Osteocyte (in vitro differentiated cells): ENCODE data around the gene ASL. TPM values are rescaled to one million over a fixed set of nuclear protein-coding genes. Genes with fewer than 3 reads are reported as not detected.

ENCODE experiments used
- DNase-seq: peaks from one replicate; pipeline ENCODE4 v3.0.0; 2021; ENCODE audit warnings: mixed read lengths; ENCODE audit not compliant: unreplicated experiment; ENCODE audit errors: extremely low spot score
- H3K27ac Mint-ChIP-seq: one replicate; pipeline ENCODE4 v1.8.0; 2021; ENCODE audit warnings: mild to moderate bottlenecking, mixed read lengths; ENCODE audit not compliant: unreplicated experiment
- H3K27me3 Mint-ChIP-seq: one replicate; pipeline ENCODE4 v1.8.0; 2021; ENCODE audit warnings: mixed read lengths; ENCODE audit not compliant: unreplicated experiment
- H3K36me3 Mint-ChIP-seq: one replicate; pipeline ENCODE4 v1.8.0; 2021; ENCODE audit warnings: mixed read lengths; ENCODE audit not compliant: unreplicated experiment
- H3K4me1 Mint-ChIP-seq: one replicate; pipeline ENCODE4 v1.8.0; 2021; ENCODE audit warnings: mixed read lengths; ENCODE audit not compliant: unreplicated experiment
- H3K4me3 Mint-ChIP-seq: one replicate; pipeline ENCODE4 v1.8.0; 2021; ENCODE audit warnings: mild to moderate bottlenecking, moderate library complexity, mixed read lengths; ENCODE audit not compliant: unreplicated experiment
- H3K9me3 Mint-ChIP-seq: one replicate; pipeline ENCODE4 v1.8.0; 2021; ENCODE audit warnings: mixed read lengths; ENCODE audit not compliant: unreplicated experiment
- total RNA-seq: library from RNA; stranded (reverse); gene quantifications from 2 replicates; pipeline ENCODE4 v1.2.1, GENCODE V29; 2021
- TF ChIP-seq, protein P1 (sequence below): fragments of 200-600 bp; sonication (generic); IDR thresholded peaks from 2 replicates; pipeline ENCODE4 v1.5.0; 2021; ENCODE audit warnings: antibody characterized with exemption, mild to moderate bottlenecking, moderate library complexity

Gene ASL
- total RNA-seq, 1 donor from 2014 or later = 23.3 TPM

DNA sequence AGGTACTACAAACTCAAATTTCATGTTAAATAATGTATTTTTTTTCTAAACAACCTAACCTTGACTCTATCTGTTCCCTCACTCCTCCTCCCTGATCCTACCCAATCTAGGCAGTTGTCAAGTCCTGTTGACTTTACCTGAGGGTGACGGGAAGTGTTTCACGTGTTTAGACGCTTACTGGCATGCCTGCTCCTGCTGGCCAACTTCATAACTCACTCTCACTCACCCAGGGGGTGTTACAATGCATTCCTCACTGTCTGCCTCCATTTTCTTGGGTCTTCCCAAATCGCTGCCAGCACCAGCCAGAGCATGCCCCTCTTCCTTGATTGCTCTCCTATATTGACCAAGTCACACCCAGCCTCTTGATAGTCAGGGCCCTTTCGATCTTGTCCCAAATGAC, 67.4 kb downstream of the ASL start:
- Mint-ChIP-seq H3K27me3 (no peaks in the 10 kb centered on the region), H3K4me3 (no peak overlapping the region), H3K4me1 (peaks cover 37% of the 10 kb centered on the region), H3K36me3 (peaks cover 38% of the 10 kb centered on the region), H3K27ac (no peak overlapping the region), H3K9me3 (no peaks in the 10 kb centered on the region)
- TF ChIP-seq, protein P1, sequence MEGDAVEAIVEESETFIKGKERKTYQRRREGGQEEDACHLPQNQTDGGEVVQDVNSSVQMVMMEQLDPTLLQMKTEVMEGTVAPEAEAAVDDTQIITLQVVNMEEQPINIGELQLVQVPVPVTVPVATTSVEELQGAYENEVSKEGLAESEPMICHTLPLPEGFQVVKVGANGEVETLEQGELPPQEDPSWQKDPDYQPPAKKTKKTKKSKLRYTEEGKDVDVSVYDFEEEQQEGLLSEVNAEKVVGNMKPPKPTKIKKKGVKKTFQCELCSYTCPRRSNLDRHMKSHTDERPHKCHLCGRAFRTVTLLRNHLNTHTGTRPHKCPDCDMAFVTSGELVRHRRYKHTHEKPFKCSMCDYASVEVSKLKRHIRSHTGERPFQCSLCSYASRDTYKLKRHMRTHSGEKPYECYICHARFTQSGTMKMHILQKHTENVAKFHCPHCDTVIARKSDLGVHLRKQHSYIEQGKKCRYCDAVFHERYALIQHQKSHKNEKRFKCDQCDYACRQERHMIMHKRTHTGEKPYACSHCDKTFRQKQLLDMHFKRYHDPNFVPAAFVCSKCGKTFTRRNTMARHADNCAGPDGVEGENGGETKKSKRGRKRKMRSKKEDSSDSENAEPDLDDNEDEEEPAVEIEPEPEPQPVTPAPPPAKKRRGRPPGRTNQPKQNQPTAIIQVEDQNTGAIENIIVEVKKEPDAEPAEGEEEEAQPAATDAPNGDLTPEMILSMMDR = no peak
- DNase-seq = no peak

Other genes with a start within 250 kb of the ASL start
- 23.1 and 23.6 TPM in 2 replicates for gene VKORC1L1, start 202.7 kb upstream of the ASL start, total RNA-seq
- gene GUSB, start 93.6 kb upstream of the ASL start, total RNA-seq = 48.2 and 55.5 TPM in 2 replicates
- gene CRCP, start 39.0 kb downstream of the ASL start, total RNA-seq = 25.8 and 26.5 TPM in 2 replicates
- 24.2 and 26.8 TPM in 2 replicates for gene TPST1, start 129.5 kb downstream of the ASL start, total RNA-seq